Left hindlimb (tissue), 1 donor: ENCODE measurements around the gene POLR3GL.
"Not testable (repeated sequence)": the region's sequence is repeated elsewhere in the genome, so short reads cannot be mapped to it uniquely, and the experiment has no call there.

Experiments used
- DNase-seq: peaks from one replicate; pipeline ENCODE4 v3.0.0-alpha.2; 2018

Gene POLR3GL

GRCh38 chr1:146021622-146022402 lies 57.3 kb downstream of the POLR3GL start, which contains the start of gene HJV:
Gene HJV (minus strand): TSS chr1:146021735. CDS start chr1:146020231, 1,504 bp downstream.
- no peak for DNase-seq

GRCh38 chr1:146022403-146023127 lies 58.1 kb downstream of the POLR3GL start:
- DNase-seq, result no peak

- DNase-seq, result not testable (repeated sequence)
These were observed 61.5 kb downstream of the POLR3GL start for GRCh38 chr1:146025787-146026495.

- DNase-seq, result not testable (repeated sequence)
These were observed 62.2 kb downstream of the POLR3GL start for GRCh38 chr1:146026650-146027049.
